Large intestine (tissue), 3 donors: ENCODE results near the gene PELI1. TPM values are rescaled to one million over a fixed set of nuclear protein-coding genes. Genes with fewer than 3 reads are reported as not detected.

Experiments
- DNase-seq, 2 donors: peaks; one replicate each; pipeline versions ENCODE4 v3.0.0 to v3.0.0-alpha.2; 2013
- H3K27ac ChIP-seq: one replicate; pipeline ENCODE4 v1.5.1; 2013; ENCODE audit warnings: low read length
- H3K27me3 ChIP-seq: 2 replicates; pipeline ENCODE4 v1.6.1; 2013; ENCODE audit warnings: low read length; ENCODE audit not compliant: control insufficient read depth, insufficient read depth
- H3K36me3 ChIP-seq: 2 replicates; pipeline ENCODE4 v1.6.1; 2013; ENCODE audit warnings: low read length; ENCODE audit not compliant: control insufficient read depth, insufficient read depth
- H3K4me1 ChIP-seq: one replicate; pipeline ENCODE4 v1.6.1; 2013; ENCODE audit warnings: low read length; ENCODE audit not compliant: control insufficient read depth, insufficient read depth
- H3K4me3 ChIP-seq: one replicate; pipeline ENCODE4 v1.5.1; 2013; ENCODE audit warnings: low read length
- H3K9me3 ChIP-seq: one replicate; pipeline ENCODE4 v1.6.1; 2013; ENCODE audit warnings: mild to moderate bottlenecking, low read depth, low read length, moderate library complexity; ENCODE audit not compliant: control insufficient read depth
- WGBS: methylation state at CpG from one replicate; pipeline ENCODE4 v1.1.5; 2013; ENCODE audit warnings: low lambda C conversion rate; ENCODE audit not compliant: insufficient coverage; 5-methylcytosine and 5-hydroxymethylcytosine counted together
- polyA plus RNA-seq: library from polyadenylated mRNA; unstranded; fragments of 120-200 nt; gene quantifications from one replicate; pipeline ENCODE4 v1.2.1, GENCODE V29; 2013

Gene PELI1
- polyA plus RNA-seq, 1 donor = 30.6 TPM

GRCh38 chr2:64175419-64176197, 31.4 kb upstream of the PELI1 start:
- Histone ChIP-seq H3K27me3 (no peaks in the 10 kb centered on the region), H3K27ac (no peak overlapping the region), H3K36me3 (no peaks in the 10 kb centered on the region), H3K9me3 (no peaks in the 10 kb centered on the region), H3K4me3 (no peak overlapping the region), H3K4me1 (peaks cover 4% of the 10 kb centered on the region)
- 91% methylated on average over 3 of the region's 5 CpGs for WGBS
- DNase-seq = no peak

- Histone ChIP-seq H3K4me1 (peaks cover 4% of the 10 kb centered on the region), H3K36me3 (no peaks in the 10 kb centered on the region), H3K9me3 (no peaks in the 10 kb centered on the region), H3K27ac (no peak overlapping the region), H3K4me3 (no peak overlapping the region), H3K27me3 (no peaks in the 10 kb centered on the region)
- WGBS = 29% methylated on average over 1 of the region's 5 CpGs
- no peak for DNase-seq
These were observed 29.2 kb upstream of the PELI1 start for GRCh38 chr2:64173156-64174135.

- H3K4me3 ChIP-seq = no peak overlapping the region
- no CpG with 5 or more reads among the region's 1 CpG for WGBS
- no peak overlapping the region for H3K27ac ChIP-seq
- peaks cover 4% of the 10 kb centered on the region for H3K4me1 ChIP-seq
- H3K36me3 ChIP-seq = no peaks in the 10 kb centered on the region
- no peaks in the 10 kb centered on the region for H3K27me3 ChIP-seq
- H3K9me3 ChIP-seq = no peaks in the 10 kb centered on the region
- DNase-seq = no peak
These were observed 24.5 kb upstream of the PELI1 start for GRCh38 chr2:64168756-64169155.

GRCh38 chr2:64168201-64168600, 24.0 kb upstream of the PELI1 start:
- Histone ChIP-seq H3K4me1 (no peaks in the 10 kb centered on the region), H3K27me3 (no peaks in the 10 kb centered on the region), H3K4me3 (no peak overlapping the region), H3K36me3 (no peaks in the 10 kb centered on the region), H3K9me3 (no peaks in the 10 kb centered on the region), H3K27ac (no peak overlapping the region)
- DNase-seq = no peak

DNA sequence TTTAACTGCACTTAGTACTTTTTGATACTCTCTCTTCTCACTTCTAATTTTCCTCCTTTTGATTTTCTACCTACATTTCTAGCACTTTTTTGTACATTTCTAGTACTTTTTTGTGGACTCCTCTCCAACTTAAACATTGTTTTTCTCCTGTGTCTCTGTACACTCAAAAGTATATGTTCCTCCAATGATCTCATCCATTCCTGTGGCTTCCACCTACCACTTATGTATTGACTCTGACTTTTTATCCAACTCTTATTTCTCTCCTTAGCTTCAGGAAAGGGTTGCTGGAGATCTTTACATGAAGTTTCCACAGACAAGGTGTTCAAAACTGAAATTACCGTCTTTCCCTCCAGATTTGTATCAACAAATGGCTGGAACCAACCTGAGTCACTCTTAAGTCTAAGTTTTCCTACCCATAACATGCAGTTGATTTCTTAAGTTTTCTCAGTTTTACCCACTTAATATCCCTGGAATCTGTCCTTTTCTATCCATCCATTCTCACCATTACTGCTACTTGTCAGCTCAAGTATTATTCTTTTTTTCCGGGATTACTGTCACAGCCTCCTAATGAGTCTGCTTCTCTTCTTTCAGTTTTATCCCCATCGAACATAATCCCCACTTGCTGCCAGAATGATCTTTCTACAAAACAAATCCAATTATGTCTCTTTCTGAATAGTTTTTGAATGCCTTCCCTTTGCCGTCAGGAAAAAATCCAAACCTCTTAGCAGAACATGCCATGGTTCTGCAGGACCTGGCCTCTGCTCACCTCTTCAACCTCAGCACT, 22.6 kb upstream of the PELI1 start:
- no peak for DNase-seq
- H3K27ac ChIP-seq = no peak overlapping the region
- 86% methylated on average over 1 of the region's 4 CpGs for WGBS
- no peaks in the 10 kb centered on the region for H3K9me3 ChIP-seq
- H3K27me3 ChIP-seq = no peaks in the 10 kb centered on the region
- H3K4me1 ChIP-seq = no peaks in the 10 kb centered on the region
- H3K36me3 ChIP-seq = no peaks in the 10 kb centered on the region
- H3K4me3 ChIP-seq = no peak overlapping the region

DNA sequence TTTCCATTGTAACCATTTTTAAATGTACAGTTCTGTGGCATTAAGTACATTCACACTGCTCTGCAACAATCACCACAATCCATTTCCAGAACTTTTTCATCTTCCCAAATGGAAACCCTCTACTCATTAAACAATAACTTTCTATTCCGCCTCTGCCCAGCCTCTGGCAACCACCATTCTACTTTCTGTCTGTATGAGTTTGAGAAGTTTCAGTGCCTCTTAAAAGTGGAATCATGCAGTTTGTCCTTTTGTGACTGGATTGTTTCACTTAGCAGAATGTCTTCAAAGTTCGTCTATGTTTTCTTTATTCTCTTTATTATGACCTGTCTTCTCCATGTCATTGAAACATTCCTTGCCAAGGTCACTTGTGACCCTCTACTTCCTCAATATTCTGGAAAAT, 22.0 kb upstream of the PELI1 start:
- H3K27ac ChIP-seq = no peak overlapping the region
- H3K4me1 ChIP-seq = no peaks in the 10 kb centered on the region
- no peaks in the 10 kb centered on the region for H3K36me3 ChIP-seq
- 78% methylated on average over 1 of the region's 2 CpGs for WGBS
- no peaks in the 10 kb centered on the region for H3K27me3 ChIP-seq
- H3K9me3 ChIP-seq = no peaks in the 10 kb centered on the region
- H3K4me3 ChIP-seq = no peak overlapping the region
- no peak for DNase-seq

- no peaks in the 10 kb centered on the region for H3K36me3 ChIP-seq
- no CpG with 5 or more reads among the region's 1 CpG for WGBS
- H3K4me3 ChIP-seq = no peak overlapping the region
- no peaks in the 10 kb centered on the region for H3K9me3 ChIP-seq
- no peaks in the 10 kb centered on the region for H3K4me1 ChIP-seq
- no peak for DNase-seq
- no peak overlapping the region for H3K27ac ChIP-seq
- no peaks in the 10 kb centered on the region for H3K27me3 ChIP-seq
These were observed 21.5 kb upstream of the PELI1 start for GRCh38 chr2:64165706-64166105.

DNA sequence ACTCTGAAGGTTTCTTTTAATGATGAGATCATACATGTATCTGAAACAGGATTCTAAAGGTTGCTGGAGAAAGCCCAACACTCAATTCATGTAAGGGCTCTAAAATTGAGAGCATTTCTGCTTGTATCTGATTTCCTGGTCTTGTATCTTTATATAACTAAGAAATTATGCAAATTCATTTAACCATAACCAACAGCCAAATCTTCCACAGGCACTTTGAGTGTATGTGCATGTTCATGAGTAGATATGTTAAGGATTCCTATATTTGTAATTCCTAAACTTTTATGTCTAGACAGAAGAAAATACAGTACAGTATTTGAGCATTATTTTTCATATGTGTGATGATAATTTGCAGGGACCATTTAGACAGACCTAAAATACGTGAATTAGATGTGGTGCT, 20.4 kb upstream of the PELI1 start:
- H3K36me3 ChIP-seq = no peaks in the 10 kb centered on the region
- no peak for DNase-seq
- H3K9me3 ChIP-seq = no peaks in the 10 kb centered on the region
- no peak overlapping the region for H3K27ac ChIP-seq
- no peak overlapping the region for H3K4me3 ChIP-seq
- H3K27me3 ChIP-seq = no peaks in the 10 kb centered on the region
- H3K4me1 ChIP-seq = no peaks in the 10 kb centered on the region
- WGBS = 86% methylated on average over 1 of the region's 1 CpG

DNA sequence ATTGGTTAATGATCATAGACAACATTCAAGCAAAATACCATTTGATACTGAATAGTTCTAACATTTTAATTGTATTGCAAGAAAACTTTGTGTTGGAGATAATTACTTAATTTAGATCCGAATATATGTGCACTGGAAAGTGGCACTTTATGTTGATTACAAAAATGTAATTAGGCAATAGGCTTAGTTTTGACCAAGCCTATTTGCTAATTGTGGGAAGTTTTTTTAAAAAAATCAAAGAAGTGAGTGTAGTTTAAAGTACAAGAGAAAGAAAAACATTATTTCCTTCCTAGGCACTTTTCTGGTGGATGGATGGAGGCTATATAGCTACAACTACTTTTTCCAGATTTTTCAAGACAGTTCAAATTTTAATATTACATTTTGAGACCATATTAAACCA, 18.3 kb upstream of the PELI1 start:
- DNase-seq = no peak
- Histone ChIP-seq H3K27me3 (no peaks in the 10 kb centered on the region), H3K36me3 (no peaks in the 10 kb centered on the region), H3K4me3 (no peak overlapping the region), H3K4me1 (peaks cover 5% of the 10 kb centered on the region), H3K27ac (no peak overlapping the region), H3K9me3 (no peaks in the 10 kb centered on the region)
- WGBS = 83% methylated on average over 1 of the region's 1 CpG

GRCh38 chr2:64157792-64158191, 13.6 kb upstream of the PELI1 start:
- Histone ChIP-seq H3K36me3 (no peaks in the 10 kb centered on the region), H3K4me1 (peaks cover 5% of the 10 kb centered on the region), H3K27ac (no peak overlapping the region), H3K27me3 (no peaks in the 10 kb centered on the region), H3K9me3 (no peaks in the 10 kb centered on the region), H3K4me3 (no peak overlapping the region)
- peak in 1 of 2 donors; percentile 46 for DNase-seq
